NCI-H345 (cell line): ENCODE data around the gene SERINC3.
"Not testable (repeated sequence)": the region's sequence is repeated elsewhere in the genome, so short reads cannot be mapped to it uniquely, and the experiment has no call there.

Experiments used
- DNase-seq: peaks from one replicate; lab custom pipeline; 2025; lab: John Stamatoyannopoulos, UW

The SERINC3 gene

DNA sequence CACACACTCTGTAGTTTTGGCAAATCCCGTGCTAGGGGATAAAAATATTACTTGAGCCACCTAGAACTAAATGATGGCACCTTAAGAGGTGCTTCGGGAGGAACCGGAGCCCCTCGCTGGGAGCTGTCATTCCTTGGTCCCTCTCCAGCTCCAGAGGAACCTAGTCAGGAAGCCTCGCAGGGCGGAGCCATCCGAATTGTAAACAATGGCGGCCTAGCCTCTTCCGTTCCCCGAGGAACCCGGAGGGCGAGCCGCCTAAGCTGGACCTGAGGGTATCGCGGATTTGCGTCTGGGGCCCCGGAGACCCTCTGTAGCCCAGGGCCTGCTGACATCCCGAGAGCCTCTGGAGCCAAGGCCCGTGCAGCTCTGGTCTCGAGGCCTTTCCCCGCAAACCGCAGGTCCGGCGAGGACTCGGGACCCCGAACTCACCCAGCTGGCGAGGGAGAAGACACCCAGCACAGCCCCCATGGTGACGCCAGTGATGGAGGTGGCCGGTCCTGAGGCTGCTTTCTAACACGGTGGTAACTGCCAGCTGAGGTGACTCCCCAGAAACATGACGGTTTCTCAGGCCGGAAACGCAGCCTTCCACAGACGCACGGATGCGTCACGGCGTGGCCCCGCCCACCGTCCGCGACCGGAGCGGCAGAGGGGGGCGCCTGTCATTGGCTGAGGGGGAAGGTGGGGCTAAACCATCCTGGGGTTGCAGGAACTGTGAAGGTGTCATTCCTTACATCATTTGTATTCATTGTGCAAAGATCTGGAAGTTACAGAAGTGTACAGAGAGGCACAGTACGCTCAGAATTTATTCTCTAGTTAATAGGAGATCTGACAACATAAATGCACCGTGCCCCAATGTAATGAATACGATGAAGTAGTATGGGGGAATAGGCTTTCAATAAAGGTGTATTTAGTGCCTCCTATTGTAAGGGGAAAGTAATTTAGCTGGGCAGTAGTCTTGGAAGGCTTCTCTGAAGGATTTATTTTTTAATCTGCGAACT is at the start of gene SERINC3:
Gene SERINC3 (minus strand): TSS at position 587 of the 998 bp plus-strand sequence. CDS start 119 bp downstream, at position 468.
- peak; percentile 97 for DNase-seq

DNA sequence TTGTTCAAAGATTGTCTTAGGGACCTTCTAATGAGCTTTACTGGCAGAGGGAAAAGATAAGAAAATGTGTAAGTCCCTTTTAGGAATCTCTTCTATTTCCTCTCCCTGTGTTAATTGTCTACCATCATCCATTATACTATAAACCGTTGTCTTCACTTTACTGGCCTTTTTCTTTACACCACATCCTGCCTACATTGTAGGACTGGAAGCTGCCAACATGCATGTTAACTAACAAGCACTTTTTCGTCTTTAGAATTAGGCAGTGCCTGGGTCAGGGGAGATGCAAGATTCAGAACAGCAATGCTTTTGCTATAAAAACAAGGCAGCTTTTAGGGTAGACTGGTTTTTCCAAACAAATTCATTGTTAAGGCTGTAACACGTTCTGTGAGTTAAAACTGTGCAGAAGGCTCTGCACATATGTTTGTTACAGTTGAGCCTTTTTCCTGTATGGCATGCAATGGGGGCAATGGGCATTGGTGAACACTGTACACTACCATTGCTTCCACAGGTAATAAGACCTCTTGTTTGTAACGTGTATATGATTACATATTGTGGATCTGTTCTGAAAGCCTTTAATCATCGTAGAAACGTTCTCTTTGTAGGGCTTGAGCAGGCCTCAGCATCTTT is 49.6 kb upstream of the SERINC3 start:
- no peak for DNase-seq

DNA sequence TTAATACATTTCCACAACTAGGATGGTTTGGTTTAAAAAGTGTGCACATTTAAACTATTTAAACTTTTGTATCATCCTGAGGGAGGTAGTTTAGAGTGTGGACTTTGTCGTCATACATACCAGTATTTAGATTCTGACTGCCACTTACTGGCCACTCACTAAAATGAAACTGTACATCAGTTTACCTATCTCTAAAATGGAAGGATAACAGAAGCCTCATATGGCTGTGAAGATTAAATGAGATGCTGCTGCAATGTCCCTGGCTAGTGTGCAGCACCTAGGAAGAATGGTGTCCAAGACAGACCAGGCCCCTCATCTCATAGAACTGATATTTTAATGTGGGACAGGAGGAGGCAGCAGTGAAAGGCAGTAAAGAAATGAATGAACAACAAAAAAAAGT is 48.5 kb upstream of the SERINC3 start:
- DNase-seq: no peak

DNA sequence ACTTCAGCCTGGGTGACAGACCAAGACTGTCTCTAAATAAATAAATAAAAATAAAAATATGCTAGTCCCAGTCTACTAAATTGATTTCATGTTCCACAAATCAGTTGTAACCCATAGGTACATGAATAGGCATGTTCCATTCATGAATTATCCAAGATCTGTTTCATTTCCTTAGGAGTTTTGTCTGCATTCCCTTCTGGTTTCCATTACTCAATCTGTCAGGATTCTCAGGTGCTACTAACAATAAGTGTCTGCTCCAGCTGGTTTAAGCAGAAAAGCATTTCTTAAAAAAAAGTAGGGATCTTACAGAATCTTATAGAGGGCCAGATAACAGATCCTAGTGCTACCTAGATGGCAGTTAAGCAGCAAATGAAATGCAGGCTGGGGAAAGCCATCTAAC is 44.9 kb upstream of the SERINC3 start:
- DNase-seq: no peak

DNA sequence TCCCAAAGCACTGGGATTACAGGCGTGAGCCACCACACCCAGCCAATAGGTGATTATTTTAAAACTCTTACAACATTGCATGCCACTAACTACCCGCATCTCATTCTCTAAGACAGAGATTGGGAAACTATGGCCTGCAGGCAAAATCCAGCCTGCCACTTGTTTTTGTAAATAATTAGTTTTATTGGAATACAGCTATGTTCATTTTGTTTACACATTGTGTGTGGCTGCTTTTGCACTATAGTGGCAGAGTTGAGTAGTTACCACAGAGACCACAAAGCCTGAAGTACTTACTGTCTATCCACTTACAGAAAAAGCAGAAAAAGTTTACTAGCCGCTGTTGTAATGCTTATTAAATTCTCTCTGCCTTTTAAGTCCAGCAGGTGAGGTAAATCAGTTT is 44.1 kb upstream of the SERINC3 start:
- no peak for DNase-seq

DNA sequence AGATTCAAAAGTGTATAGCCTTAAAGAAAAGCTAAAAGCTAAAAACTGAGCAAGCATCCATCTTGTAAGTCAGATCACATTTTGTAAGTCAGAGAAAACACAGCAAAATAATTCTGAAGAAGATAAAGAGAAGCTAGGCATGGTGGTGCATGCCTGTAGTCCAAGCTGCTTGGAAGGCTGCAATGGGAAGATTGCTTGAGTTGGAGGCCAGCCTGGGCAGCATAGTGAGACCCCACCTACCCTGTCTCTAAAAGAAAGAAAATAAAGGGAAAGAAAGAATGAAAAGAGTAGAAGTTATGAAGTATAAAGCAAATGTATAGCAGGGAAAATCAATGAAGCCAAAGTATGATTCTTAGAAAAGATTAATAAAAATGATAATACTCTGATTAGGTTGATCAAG is 40.0 kb upstream of the SERINC3 start:
- no peak for DNase-seq

DNA sequence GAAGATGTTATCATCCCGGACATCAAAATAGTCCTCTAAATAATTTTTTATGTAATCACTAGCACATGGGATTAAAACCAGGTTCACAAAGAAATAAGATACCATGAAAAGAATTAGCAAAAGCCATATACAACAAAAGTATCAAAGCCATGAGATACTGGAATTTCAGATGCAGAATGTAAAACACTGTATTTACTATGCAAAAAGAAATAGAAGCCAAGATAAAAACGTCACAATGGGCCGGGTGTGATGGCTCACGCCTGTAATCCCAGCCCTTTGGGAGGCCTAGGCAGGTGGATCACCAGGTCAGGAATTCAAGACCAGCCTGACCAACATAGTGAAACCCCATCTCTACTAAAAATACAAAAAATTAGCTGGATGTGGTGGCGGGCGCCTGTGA is 38.9 kb upstream of the SERINC3 start:
- DNase-seq: not testable (repeated sequence)

DNA sequence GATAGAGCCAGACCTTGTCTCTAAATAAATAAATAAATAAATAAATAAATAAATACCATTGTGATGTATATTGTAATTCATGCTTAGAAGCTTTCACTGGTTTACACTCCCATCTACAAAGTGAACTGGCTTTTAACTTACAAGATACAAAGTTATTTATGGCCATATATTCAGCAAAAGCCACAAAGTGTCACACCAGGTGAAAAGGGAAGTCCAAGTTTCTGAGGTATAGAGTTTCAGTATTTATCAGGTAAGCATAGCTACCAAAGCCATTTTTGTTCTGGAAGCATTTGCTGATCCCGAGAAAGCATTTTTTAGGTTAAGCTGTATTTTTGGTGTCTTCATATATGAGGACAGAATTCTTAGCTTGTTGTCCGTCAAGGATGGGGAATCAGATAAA is 38.4 kb upstream of the SERINC3 start:
- no peak for DNase-seq

DNA sequence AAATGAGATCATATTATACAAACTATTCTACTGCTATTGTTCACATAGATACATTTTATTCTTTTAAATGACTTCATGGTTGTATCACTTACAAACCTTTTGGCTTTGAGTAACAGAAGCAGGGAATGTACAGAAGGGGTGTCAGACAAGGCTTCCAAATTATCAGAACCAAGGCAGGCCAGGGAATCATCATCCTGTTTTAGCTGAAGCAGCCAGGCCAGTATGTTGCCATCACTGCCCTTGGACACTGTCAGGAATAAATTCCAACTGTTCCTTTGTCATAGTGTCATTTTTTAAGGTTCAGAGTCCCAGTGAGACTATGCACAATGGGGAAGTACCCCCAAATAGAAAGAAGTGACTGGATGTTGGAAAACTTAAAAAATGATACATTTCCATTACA is 37.4 kb upstream of the SERINC3 start:
- no peak for DNase-seq

DNA sequence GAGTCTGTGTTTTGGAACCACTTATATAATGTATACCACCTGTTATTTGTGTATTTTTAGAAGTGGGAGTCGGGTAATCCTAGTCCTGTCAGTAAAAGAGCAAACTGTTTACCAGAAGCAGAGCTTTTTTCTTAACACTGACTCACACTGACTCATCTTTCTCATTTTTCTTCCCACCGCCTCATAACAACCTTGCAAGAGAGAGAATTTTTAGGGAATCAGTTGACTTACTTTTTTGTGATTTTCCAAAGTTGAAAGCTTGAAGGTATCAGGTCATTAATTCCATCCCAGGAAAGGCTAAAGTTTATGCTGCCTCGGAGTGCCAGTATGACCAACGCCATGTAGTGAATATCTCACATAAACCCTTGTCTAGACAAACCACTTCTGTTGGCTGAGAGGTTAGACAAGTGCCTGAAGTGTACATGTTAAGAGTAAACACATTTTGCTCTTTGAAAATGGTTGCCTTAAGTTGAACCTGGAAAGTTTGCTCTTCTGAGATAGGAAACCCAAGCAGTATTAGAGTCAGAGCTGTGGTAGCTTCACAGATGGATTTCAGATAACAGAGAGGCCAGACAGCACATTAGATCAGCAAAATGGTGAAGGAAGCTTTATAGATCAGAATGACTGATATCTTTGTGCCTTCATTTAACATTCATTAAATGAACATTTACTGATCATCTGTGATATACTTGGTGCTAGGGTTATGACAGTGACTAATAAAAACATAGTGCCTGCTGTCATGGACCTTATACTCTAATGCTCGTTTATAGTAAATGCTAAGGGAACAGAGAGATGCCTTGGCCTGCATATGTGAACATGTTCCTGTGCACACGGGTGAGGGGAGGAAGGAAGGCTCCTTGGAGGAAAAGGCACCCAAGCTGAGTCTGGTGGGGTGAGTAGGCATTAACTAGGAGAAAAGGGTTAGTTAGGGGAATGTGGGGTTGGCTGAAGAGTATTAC is 31.4 kb upstream of the SERINC3 start:
- DNase-seq: peak; percentile 51

DNA sequence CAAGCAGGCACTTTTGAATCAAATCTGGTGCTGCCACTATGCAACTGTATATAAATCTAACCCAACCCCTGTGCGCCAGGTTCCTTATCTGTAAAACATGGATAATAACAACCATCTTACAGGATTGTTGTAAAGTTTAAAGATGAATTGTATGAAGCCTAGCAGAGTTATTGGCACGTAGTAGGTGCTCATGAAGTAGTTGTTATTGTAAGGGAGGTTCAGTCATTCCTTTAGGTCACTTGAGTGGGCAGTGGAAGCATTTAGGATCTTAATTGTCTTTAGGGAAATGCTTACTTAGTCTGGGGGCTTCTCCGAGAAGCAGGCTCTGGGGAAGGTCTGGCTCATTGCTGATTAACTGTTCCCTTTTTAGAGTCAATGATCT is 30.7 kb upstream of the SERINC3 start:
- DNase-seq: no peak

DNA sequence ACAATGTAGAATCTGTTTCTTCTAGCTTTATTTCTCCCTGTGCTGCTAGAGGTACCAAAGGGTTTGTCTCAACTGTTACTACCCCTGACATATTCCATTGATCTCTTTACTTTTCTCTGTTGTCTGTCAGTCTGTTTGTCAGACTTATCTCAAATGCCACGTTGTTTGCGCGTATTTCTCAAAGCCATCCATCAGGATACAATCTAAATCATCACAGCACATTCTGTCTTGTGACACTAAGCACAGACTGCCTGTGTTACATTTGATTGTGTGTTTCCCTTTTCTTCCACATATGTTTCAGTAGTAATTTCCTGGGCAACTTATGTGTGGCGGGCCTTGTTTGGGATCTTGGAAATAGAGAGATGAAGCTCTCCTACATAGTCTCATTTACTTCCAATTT is 30.2 kb upstream of the SERINC3 start:
- no peak for DNase-seq

DNA sequence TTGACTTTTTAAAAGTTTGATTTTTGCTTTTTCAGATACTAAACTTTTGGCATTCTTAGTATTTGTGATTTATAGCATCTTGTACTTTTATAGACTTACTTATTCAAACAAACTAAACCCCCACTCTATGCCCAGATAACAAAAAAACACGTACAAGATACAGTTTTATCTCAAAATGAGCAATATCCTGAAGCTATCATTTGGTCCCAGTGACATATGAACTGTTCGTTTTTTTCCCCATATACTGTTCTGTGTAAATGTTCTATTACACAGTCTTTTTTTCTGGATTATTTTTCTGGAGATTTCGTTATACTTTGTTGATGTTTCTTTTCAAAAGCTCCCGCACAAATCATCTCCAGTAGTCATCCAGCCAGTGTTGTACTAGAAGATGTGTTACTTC is 27.3 kb upstream of the SERINC3 start:
- DNase-seq: no peak

DNA sequence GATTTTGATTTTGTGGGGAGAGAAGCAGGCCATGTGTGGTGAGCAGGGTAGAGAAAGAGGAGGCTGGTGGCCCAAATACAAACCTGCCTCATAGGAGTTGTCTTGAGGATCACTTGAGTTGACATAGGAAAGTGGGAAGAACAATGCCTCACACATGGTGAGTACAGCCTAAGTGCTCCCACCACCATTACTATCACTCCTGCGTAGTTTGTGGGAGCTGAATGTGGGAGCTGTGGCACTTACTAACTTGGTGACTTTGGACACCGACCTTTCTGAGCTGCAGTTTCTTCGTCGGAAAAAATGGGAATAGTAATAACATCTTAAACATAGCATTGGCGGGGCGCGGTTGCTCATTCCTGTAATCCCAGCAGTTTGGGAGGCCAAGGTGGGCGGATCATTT is 25.5 kb upstream of the SERINC3 start:
- no peak for DNase-seq

DNA sequence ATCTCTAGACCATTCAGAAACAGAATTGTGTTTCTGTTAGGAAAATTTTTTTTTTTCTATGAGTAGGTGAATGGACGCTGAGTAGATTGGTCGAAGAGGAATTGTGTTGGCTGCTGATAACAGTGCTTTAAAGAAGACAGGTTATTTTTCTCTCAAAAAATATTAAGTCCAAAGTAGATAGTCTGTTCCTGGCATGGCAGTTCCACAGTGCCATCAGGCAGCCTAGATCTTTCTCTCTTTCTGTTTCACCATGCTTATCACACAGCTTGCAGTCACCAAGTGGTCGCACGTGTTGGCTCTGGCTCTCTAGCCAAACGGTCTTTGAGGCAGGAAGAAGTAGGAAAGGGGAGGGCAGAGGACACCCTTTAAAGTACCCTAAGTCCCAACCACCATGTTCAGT is 22.4 kb upstream of the SERINC3 start:
- DNase-seq: no peak

DNA sequence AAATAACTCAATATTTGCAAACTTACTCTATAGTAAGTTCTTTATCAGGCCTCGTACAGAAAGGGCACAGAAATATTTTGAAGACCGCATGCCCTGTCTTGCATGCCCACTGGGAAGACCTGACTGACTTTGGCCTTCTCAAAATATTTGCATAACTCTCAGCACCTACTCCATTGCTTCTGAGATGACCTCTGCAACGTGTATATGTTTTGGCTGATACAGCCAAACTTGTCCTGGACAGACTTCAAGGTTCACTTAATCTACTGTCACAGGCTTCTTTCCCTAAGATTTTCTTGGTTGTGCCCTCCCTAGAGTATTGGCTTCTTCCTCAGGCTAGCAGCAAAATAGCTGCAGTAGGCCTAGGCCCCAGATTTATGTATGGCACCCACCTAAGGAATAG is 21.5 kb upstream of the SERINC3 start:
- no peak for DNase-seq

DNA sequence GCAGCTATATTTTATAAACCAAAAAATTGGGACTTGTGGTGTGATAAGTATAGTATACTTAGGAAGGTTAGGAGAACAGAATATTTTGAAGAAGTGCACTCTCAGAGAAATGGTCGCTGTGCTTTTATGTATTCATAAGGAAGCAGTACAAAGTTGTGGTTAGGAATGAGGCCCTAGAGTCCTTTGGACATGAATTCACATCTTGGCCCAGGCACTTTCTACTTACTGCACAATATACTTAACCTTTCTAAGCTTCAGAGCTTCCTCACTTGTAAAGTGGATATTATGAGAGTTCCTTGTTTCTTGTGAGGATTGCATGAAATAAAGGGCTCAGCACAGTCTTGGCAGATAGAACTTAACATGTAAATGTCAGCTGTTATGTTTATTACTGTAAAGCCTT is 21.0 kb upstream of the SERINC3 start:
- DNase-seq: no peak

DNA sequence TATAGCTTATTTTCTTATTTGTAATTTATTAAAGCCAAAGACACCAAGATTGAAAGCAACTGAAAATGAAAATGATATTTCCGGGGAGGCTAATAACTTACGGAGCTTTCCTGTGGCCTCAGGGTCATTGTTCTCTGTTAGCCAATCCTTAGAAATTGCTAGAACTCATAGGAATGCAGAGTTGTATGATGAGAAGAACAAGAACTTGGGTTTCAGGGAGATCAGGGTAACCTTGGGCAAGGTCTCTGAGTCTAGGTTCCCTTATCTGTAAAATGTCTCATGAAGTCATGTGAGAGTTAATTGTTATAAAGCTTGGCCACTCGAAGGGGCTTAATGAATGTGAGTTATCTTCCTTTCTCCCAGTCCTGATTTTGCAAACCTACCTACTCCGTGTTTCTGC is 20.1 kb upstream of the SERINC3 start:
- no peak for DNase-seq

DNA sequence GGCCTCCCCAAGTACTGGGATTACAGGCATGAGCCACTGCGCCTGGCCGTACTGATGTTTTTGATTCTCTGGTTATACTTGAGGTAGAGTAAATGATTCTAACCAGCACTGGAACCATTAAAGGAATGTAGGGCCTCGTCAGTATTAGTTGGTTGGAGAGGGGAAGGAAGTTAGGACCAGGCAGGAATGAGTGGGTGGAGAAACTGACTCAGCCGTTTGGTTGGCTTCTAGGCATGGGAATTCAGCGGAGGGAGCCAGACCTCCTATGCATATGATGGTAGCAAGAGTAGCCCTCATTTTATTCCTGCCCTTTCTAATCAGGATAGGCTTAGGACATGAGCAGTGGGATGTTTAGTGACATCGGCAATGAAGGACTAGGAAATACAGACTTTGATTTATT is 19.0 kb upstream of the SERINC3 start:
- DNase-seq: no peak

DNA sequence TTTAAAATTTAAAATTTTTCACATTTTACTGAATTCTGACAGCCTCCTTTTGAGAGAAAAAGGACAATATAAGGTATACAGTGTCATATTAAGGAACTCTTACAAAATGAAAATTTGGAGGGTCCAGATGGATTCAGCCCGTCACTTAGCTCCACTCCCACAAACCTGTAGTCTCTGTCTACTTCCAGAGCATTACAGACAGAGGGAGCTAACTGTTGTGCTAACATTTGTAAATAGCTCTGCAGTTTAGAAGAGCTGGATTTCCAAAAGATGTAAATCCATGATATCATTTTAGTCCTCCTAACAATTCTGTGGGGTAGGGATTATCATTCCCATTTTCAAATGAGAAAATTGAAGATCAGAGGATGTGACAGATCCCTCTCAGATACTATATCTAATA is 16.1 kb upstream of the SERINC3 start:
- DNase-seq: no peak

DNA sequence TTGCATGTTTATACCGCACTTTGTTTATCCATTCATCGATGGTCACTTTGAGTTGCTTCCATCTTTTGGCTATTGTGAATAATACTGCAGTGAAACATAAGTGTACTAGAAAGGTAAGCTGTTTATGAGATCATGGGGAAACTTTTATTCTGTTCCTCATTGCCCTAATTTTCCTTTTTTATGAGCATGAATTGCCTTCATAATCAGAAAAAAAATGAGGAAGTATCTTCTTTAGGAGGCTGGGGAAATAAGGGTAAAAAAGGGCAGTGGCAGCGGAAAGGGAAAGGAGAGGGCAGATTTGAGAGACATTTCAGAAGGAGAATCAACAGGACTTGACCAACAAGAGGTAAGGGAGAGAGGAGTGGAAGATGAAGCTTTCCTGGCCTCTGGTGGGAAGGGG is 14.3 kb upstream of the SERINC3 start:
- DNase-seq: no peak

DNA sequence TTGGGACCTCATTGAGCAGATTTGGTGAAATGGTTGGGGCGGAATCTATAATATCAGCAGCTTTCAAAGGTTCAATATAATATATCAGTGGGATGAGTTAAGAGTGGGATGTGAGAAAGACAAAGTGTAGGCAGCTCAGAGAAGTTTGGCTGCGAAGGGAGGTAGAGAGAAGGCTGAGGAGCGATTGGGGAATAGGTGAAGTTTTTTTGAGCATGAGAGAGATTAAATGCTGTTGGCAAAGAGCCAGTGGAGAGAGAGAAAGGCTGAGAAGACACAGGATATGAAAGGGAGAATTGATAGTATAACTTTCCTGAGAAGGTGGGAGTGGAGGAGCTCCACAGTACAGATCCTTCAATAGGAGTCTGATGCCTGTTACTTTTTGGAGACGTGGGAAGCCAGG is 12.1 kb upstream of the SERINC3 start:
- DNase-seq: no peak
